K562 (cell line): Measurements from ENCODE around the gene NFYC. TPM values are rescaled to one million over a fixed set of nuclear protein-coding genes. Genes with fewer than 3 reads are reported as not detected.

Experiments
- BDP1 ChIP-seq: IDR thresholded peaks from 3 replicates; pipeline ENCODE4 v1.6.1; 2011; ENCODE audit not compliant: insufficient read length, insufficient read depth
- CBX1 ChIP-seq: sonication (generic); IDR thresholded peaks from 2 replicates; pipeline ENCODE4 v1.6.1; 2016; ENCODE audit warnings: antibody characterized with exemption, low read depth, mild to moderate bottlenecking
- CHD2 ChIP-seq: IDR thresholded peaks from 2 replicates; pipeline ENCODE4 v1.6.1; 2011; ENCODE audit warnings: low read depth, low read length
- DLX4 ChIP-seq: fragments of 250-450 bp; sonication (Bioruptor Pico); IDR thresholded peaks from 2 replicates; pipeline ENCODE4 v1.6.1; 2021; ENCODE audit warnings: mild to moderate bottlenecking
- ELF4 ChIP-seq: fragments of 450-650 bp; formaldehyde crosslinking; IDR thresholded peaks from 2 replicates; pipeline ENCODE4 v1.4.0; 2022; ENCODE audit warnings: missing genetic modification characterization
- ETS2 ChIP-seq: IDR thresholded peaks from 2 replicates; pipeline ENCODE4 v1.6.1; 2016; ENCODE audit warnings: borderline replicate concordance, missing genetic modification characterization, mild to moderate bottlenecking, moderate library complexity, missing compliant biosample characterization; ENCODE audit not compliant: poor library complexity, severe bottlenecking
- GTF2E2 ChIP-seq: fragments of 200-800 bp; sonication (Bioruptor generic); IDR thresholded peaks from 2 replicates; pipeline ENCODE4 v1.6.1; 2016; ENCODE audit warnings: missing genetic modification characterization, missing compliant biosample characterization
- KLF10 ChIP-seq: fragments of 250-450 bp; sonication (Bioruptor Pico); IDR thresholded peaks from 2 replicates; pipeline ENCODE4 v1.6.1; 2021; ENCODE audit warnings: matching md5 sums
- MBD1 ChIP-seq: fragments of 250-450 bp; sonication (Bioruptor Pico); IDR thresholded peaks from 2 replicates; pipeline ENCODE4 v1.8.0; 2022; ENCODE audit warnings: inconsistent platforms
- PML ChIP-seq: IDR thresholded peaks from 2 replicates; pipeline ENCODE4 v1.6.1; 2012; ENCODE audit warnings: low read length, inconsistent platforms
- TOE1 ChIP-seq, 2 experiments: fragments of 450-650 bp in 1 of 2; sonication (generic) in 1 of 2; formaldehyde crosslinking in 1 of 2; IDR thresholded peaks; 2 replicates each; pipeline versions ENCODE4 v1.7.1 to v1.8.0; 2016 to 2022; ENCODE audit warnings: borderline replicate concordance in 2 of 2, mild to moderate bottlenecking in 2 of 2, antibody characterized with exemption in 1 of 2, inconsistent platforms in 1 of 2, low read depth in 1 of 2, missing genetic modification reagents in 1 of 2, moderate library complexity in 1 of 2
- WHSC1 ChIP-seq: IDR thresholded peaks from one replicate; pipeline ENCODE4 v1.6.1; 2012; ENCODE audit warnings: low read length, control low read depth, inconsistent platforms
- ZNF24 ChIP-seq: fragments of 450-650 bp; IDR thresholded peaks from 2 replicates; pipeline ENCODE4 v1.6.1; 2016
- ZNF280A ChIP-seq: fragments of 450-650 bp; IDR thresholded peaks from 2 replicates; pipeline ENCODE4 v1.6.1; 2018; ENCODE audit warnings: mild to moderate bottlenecking, low read depth; ENCODE audit not compliant: partially characterized antibody
- polyA plus RNA-seq, 8 experiments: library from polyadenylated mRNA; depleted of rRNA in 4 of 8; stranded (reverse) in 5 of 8; unstranded in 3 of 8; fragments of >200 nt; fragmentation: Nextera tagmentation in 2 of 8; fragmentation: Illumina TruSeq in 1 of 8; extraction: Ambion mirVana in 2 of 8; extraction: Trizol in 1 of 8; gene quantifications; 2 replicates each; pipeline versions ENCODE4 v1.2.1 to v1.2.3, GENCODE V29; 2011 to 2014; ENCODE audit warnings: inconsistent platforms in 1 of 8, missing spikeins in 1 of 8
- total RNA-seq, 7 experiments: library from RNA; depleted of rRNA in 6 of 7; stranded (reverse); fragments of >200 nt in 6 of 7; fragmentation: Illumina TruSeq in 2 of 7; extraction: Trizol in 2 of 7; gene quantifications; 2 replicates each; pipeline versions ENCODE4 v1.2.1 to v1.2.3, GENCODE V29; 2011 to 2021; ENCODE audit warnings: low replicate concordance in 1 of 7

Gene NFYC
- total and polyA plus RNA-seq, 9 of the 15 experiments (the other 6 are each of a cell fraction or from before 2014, with no cell fraction given): 4.8 to 59.8 (median 41.1) TPM

- 0 out of 2 replicates have a peak, but pooled peaks have one; percentile 29 for TF ChIP-seq CBX1
- no peak for TF ChIP-seq MBD1 (CRISPR knock-in tag)
- TF ChIP-seq GTF2E2 (tag): no peak
- no peak for TF ChIP-seq DLX4 (CRISPR knock-in tag)
- TF ChIP-seq ELF4 (CRISPR knock-in tag): peak; percentile 71; the same call in 1 of the 2 replicates
- no peak for TF ChIP-seq PML
- TF ChIP-seq KLF10 (CRISPR knock-in tag): no peak
- TF ChIP-seq WHSC1: no peak
- no peak for TF ChIP-seq ZNF24
- TF ChIP-seq BDP1: no peak
- TF ChIP-seq ETS2 (tag): no peak
- TF ChIP-seq CHD2: no peak
- no peak for TF ChIP-seq ZNF280A
- peak; percentile 67; the same call in 1 of the 2 replicates for TF ChIP-seq TOE1 (IDR thresholded peaks at IDR 0.05; ENCODE audit: borderline replicate concordance)
- no peak for TF ChIP-seq TOE1 (CRISPR knock-in tag; IDR thresholded peaks at IDR 0.05; ENCODE audit: borderline replicate concordance, low read depth)
- TF ChIP-seq, all 486 proteins: peak for 55
Measured at GRCh38 chr1:40665335-40666171, 26.0 kb upstream of the NFYC start, which contains the start of gene RIMS3 (continued).
